Peyer's patch (tissue), 4 donors: Measurements from ENCODE around the gene MYMK.

Experiments
- POLR2A ChIP-seq, 2 donors: fragments of 450-650 bp; IDR thresholded peaks; one replicate each; pipeline ENCODE4 v1.5.1; 2017; ENCODE audit warnings: antibody characterized with exemption in 2 of 2, mild to moderate bottlenecking in 2 of 2, moderate library complexity in 2 of 2
- TF ChIP-seq, protein P1 (sequence below), 6 experiments: fragments of 450-650 bp in 4 of 6; fragments of 200-600 bp in 2 of 6; sonication (generic) in 1 of 6; IDR thresholded peaks; one replicate each; pipeline ENCODE4 v1.5.1; 2017 to 2019; ENCODE audit warnings: antibody characterized with exemption in 6 of 6, mild to moderate bottlenecking in 3 of 6, moderate library complexity in 1 of 6

DNA sequence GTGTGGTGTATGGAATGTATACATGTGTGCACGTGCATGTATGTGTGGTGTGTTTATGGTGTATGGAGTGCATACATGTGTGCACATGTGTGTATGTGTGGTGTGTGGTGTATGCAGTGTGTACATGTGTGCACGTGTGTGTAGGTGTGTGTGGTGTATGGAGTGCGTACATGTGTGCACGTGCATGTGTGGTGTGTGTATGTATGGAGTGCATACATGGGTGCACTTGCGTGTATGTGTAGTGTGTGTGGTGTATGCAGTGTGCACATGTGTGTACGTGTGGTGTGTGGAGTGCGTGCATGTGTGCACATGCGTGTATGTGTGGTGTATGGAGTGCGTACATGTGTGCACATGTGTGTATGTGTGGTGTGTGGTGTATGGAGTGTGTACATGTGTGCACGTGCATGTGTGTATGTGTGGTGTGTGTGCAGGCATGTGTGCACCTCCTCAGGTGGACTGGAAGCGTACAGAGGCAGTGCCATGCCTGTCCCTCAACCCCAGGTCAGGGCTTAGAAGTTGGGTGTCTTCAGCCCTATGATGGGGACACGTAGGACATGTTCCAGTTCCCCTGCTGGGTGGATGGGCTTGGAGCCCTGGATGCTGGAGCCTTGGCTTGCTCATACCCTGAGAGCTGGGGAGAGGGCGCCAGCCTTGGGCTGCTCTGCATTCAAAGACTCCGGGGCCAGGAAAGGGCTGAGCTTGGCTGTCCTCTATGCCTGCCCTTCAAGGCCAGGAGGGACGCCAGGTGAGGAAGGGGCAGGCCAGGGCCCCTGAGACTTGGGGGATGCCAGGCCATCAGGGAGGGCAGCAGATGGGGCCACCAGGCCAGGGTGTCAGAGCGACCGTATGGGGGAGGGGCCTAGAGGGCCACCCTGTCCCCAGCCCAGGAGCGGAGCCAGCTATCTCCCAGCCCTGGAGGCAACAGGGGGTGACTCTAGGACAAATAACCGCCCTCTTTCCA lies 12.2 kb downstream of the MYMK start:
- no peak for TF ChIP-seq POLR2A (IDR thresholded peaks at IDR 0.05)
- TF ChIP-seq, protein P1, sequence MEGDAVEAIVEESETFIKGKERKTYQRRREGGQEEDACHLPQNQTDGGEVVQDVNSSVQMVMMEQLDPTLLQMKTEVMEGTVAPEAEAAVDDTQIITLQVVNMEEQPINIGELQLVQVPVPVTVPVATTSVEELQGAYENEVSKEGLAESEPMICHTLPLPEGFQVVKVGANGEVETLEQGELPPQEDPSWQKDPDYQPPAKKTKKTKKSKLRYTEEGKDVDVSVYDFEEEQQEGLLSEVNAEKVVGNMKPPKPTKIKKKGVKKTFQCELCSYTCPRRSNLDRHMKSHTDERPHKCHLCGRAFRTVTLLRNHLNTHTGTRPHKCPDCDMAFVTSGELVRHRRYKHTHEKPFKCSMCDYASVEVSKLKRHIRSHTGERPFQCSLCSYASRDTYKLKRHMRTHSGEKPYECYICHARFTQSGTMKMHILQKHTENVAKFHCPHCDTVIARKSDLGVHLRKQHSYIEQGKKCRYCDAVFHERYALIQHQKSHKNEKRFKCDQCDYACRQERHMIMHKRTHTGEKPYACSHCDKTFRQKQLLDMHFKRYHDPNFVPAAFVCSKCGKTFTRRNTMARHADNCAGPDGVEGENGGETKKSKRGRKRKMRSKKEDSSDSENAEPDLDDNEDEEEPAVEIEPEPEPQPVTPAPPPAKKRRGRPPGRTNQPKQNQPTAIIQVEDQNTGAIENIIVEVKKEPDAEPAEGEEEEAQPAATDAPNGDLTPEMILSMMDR (IDR thresholded peaks at IDR 0.05) = no peak
